Body of pancreas (tissue), 4 donors: ENCODE results near the gene FBLN2. TPM values are rescaled to one million over a fixed set of nuclear protein-coding genes. Genes with fewer than 3 reads are reported as not detected.

Source experiments
- ATAC-seq: fragments of 150-250 bp; one replicate; pipeline ENCODE4 v1.9.1; 2016
- DNase-seq, 4 donors: peaks; one replicate each; pipeline ENCODE4 v3.0.0-alpha.2; 2019
- H3K27ac ChIP-seq, 4 donors: fragments of 200-600 bp; sonication (generic); 1 replicate in 3 of 4; 2 replicates in 1 of 4; pipeline versions ENCODE4 v1.5.1 to v1.6.1; 2016 to 2019; ENCODE audit warnings: mild to moderate bottlenecking in 1 of 4, mixed read lengths in 1 of 4, moderate library complexity in 1 of 4
- H3K27me3 ChIP-seq, 2 donors: fragments of 200-600 bp; sonication (generic); one replicate each; pipeline ENCODE4 v1.6.0; 2016; ENCODE audit warnings: mild to moderate bottlenecking in 1 of 2
- H3K36me3 ChIP-seq, 2 donors: fragments of 200-600 bp; sonication (generic); replicated peaks in 1 of 2; 2 replicates each; pipeline ENCODE4 v1.5.1; 2016; ENCODE audit warnings: low read depth in 2 of 2; ENCODE audit not compliant: insufficient read depth in 1 of 2
- H3K4me1 ChIP-seq: fragments of 200-600 bp; sonication (generic); one replicate; pipeline ENCODE4 v1.6.0; 2016
- H3K4me3 ChIP-seq, 2 donors: fragments of 200-600 bp; sonication (generic); 1 replicate in 1 of 2; 2 replicates in 1 of 2; pipeline ENCODE4 v1.5.1; 2016 to 2019
- H3K9me3 ChIP-seq, 3 donors: fragments of 200-600 bp; sonication (generic); 1 replicate in 2 of 3; 2 replicates in 1 of 3; pipeline ENCODE4 v1.5.1; 2016
- POLR2A ChIP-seq, 3 donors: fragments of 450-650 bp; IDR thresholded peaks; one replicate each; pipeline ENCODE4 v1.6.1; 2016; ENCODE audit warnings: antibody characterized with exemption in 3 of 3, mild to moderate bottlenecking in 2 of 3
- WGBS, 2 donors: methylation state at CpG; one replicate each; pipeline ENCODE4 v1.1.5; 2017; 5-methylcytosine and 5-hydroxymethylcytosine counted together
- intact Hi-C: fragments of 100-400 bp; cut with DNase I; formaldehyde crosslinking; loops from one replicate; pipeline ENCODE4 v1.15.1; 2023
- total RNA-seq, 2 donors: library from RNA; depleted of rRNA; stranded (reverse); fragments of >200 nt; gene quantifications; one replicate each; pipeline ENCODE4 v1.1.0, GENCODE V29; 2016
- TF ChIP-seq, protein P1 (sequence below), 7 experiments: fragments of 450-650 bp in 4 of 7; fragments of 200-600 bp in 3 of 7; sonication (generic) in 3 of 7; IDR thresholded peaks; one replicate each; pipeline ENCODE4 v1.5.1; 2016 to 2019; ENCODE audit warnings: antibody characterized with exemption in 7 of 7

The FBLN2 gene
- total RNA-seq, 2 donors from 2014 or later = 18.9 to 54.7 TPM

DNA sequence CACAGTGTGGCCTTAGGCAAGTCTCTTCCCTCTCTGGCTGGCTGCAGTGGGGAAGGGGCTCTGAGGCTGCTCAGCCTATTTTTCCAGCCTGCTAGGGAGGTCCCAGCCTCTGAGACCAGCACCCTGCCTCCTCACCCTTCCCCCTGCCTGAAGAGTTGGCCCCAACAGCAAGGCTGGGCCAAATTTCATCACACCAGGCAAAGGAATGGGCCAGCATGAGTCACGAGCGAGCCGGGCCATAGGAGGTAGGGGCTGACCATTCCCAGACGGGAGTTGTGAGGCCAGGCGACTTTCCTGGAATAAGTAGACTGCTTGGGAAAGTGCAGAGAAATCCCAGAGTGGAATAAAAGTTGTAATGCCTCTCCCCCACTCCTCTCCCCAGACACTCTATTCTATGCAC, 5.7 kb upstream of the FBLN2 start:
- Histone ChIP-seq H3K9me3 (no peaks in the 10 kb centered on the region), H3K27me3 (peaks cover 0 to 3% of the 10 kb centered on the region in 2 donors), H3K4me1 (no peaks in the 10 kb centered on the region), H3K4me3 (no peak overlapping the region), H3K27ac (no peak overlapping the region), H3K36me3 (no peaks in the 10 kb centered on the region)
- no peak for TF ChIP-seq POLR2A (IDR thresholded peaks at IDR 0.05)
- TF ChIP-seq, protein P1, sequence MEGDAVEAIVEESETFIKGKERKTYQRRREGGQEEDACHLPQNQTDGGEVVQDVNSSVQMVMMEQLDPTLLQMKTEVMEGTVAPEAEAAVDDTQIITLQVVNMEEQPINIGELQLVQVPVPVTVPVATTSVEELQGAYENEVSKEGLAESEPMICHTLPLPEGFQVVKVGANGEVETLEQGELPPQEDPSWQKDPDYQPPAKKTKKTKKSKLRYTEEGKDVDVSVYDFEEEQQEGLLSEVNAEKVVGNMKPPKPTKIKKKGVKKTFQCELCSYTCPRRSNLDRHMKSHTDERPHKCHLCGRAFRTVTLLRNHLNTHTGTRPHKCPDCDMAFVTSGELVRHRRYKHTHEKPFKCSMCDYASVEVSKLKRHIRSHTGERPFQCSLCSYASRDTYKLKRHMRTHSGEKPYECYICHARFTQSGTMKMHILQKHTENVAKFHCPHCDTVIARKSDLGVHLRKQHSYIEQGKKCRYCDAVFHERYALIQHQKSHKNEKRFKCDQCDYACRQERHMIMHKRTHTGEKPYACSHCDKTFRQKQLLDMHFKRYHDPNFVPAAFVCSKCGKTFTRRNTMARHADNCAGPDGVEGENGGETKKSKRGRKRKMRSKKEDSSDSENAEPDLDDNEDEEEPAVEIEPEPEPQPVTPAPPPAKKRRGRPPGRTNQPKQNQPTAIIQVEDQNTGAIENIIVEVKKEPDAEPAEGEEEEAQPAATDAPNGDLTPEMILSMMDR (IDR thresholded peaks at IDR 0.05) = no peak
- intact Hi-C loops = no loop called here
- peak; percentile 51 for ATAC-seq
- WGBS, 2 donors = 76 to 100% methylated on average over 2 to 5 of the region's 5 CpGs
- peak; percentile 21 to 56 (median 40) for DNase-seq

DNA sequence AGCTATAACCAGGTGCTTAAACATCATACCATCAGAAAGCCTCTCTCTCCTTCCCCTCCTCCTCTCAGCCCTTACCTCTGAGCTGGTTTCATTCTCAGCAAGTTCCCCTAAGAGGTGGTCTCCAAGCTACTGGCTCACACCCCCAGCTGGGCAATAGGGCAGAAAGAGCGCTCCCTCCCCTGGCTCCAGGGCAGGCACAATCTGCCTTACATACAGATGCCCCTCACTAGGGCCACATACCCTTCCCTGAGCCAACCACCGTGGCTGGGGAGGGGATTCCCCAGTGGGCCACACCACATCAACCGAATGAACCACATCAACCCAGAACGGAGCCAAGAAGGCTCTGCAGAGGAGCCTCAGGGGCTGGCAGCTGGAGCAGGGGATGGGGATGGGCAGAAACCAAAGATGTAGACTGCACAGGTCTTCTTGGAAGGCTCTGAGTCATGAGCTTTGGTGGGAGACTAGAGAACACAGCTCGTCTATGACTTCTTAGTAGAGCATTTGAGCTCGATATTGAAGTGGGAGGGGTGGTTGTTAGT, 4.6 kb upstream of the FBLN2 start:
- no peak for ATAC-seq
- Histone ChIP-seq H3K9me3 (no peaks in the 10 kb centered on the region), H3K27me3 (peaks cover 0 to 9% of the 10 kb centered on the region in 2 donors), H3K4me3 (no peak overlapping the region), H3K4me1 (peaks cover 5% of the 10 kb centered on the region), H3K27ac (no peak overlapping the region), H3K36me3 (no peaks in the 10 kb centered on the region)
- TF ChIP-seq POLR2A (IDR thresholded peaks at IDR 0.05) = no peak
- TF ChIP-seq, protein P1 (IDR thresholded peaks at IDR 0.05) = no peak
- WGBS, 2 donors = 53 to 67% methylated on average over 3 to 6 of the region's 6 CpGs
- DNase-seq = peak in 1 of 4 donors; percentile 20
- intact Hi-C loops = no loop called here

DNA sequence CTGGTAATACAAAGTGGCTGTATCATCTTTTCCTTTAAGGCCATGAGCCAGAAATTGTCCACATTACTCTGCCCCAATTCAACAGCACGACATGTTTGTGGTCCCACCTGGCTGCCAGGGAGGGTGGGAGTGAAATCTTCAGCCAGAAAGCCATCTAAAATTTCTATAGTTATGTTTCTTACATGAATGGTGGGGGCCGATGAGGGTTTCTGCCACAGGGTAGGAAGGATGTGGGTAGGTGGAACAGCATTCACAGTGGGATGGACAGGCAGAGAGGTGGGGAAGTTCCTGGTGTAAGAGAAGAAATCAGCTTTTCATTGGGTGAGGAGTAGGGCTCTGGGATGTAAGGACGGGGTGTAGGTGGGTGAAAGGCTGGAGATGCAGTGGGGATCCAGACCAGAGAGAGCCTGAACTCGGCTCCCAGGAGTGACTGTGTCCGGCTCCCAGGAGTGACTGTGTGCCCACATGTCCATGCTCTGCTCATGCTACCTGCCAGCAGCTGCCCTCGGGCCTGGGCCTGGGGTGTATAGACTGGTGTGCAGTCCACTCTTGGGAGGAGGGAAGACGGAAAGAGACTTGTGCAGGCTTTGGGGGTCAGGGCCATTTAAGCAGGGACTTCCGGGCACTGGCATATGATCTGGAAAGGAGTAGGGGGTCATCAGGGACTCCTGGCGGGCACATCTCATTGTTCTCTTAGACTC, 3.8 kb upstream of the FBLN2 start:
- TF ChIP-seq, protein P1 (IDR thresholded peaks at IDR 0.05) = no peak
- WGBS, 2 donors = 55 to 57% methylated on average over 9 of the region's 9 CpGs
- Histone ChIP-seq H3K4me1 (peaks cover 5% of the 10 kb centered on the region), H3K27me3 (peaks cover 0 to 9% of the 10 kb centered on the region in 2 donors), H3K27ac (no peak overlapping the region), H3K36me3 (no peaks in the 10 kb centered on the region), H3K9me3 (no peaks in the 10 kb centered on the region), H3K4me3 (no peak overlapping the region)
- DNase-seq (no peak), ATAC-seq (no peak)
- intact Hi-C loops = no loop called here

DNA sequence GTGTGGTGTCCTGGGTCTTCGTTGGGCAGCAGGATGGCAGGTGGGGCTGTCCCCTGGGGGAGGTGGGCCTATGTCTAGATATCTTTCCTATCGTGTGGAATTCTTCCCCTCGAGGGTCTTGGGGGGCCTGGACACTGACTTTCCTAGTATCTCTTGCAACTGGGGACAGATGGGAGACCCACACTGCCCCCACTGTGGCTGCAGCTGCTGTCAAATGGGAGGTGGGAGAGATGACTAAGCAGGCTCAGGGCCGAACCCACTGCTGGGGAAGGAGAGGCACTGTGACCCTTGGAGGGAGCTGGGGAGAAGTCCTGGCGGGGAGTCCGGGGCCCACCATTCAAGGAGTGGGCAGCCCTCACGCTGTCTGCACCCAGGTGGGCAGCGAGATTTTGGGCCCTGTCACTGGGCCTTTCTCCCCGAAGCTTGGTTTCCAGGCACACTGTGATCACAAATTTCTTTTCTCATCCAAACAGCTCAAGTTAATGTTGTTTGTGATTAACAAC, 2.9 kb upstream of the FBLN2 start:
- no peak overlapping the region for H3K27ac ChIP-seq
- WGBS, 2 donors = 75 to 87% methylated on average over 7 to 9 of the region's 9 CpGs

More for the DNA sequence above, 2.9 kb upstream of the FBLN2 start:
- Histone ChIP-seq H3K36me3 (no peaks in the 10 kb centered on the region), H3K27me3 (peaks cover 0 to 9% of the 10 kb centered on the region in 2 donors), H3K9me3 (no peaks in the 10 kb centered on the region), H3K4me1 (peaks cover 5% of the 10 kb centered on the region), H3K4me3 (no peak overlapping the region)
- no peak for DNase-seq
- ATAC-seq = no peak
- no peak for TF ChIP-seq POLR2A (IDR thresholded peaks at IDR 0.05)
- TF ChIP-seq, protein P1 (IDR thresholded peaks at IDR 0.05) = no peak
- intact Hi-C loops = no loop called here
